Activated CD8-positive, alpha-beta memory T cell treated with anti-CD3 and anti-CD28 coated beads for 48 hours (primary cell): ENCODE results near the gene OPA1.

Experiments
- DNase-seq, 3 experiments: peaks; one replicate each; pipeline ENCODE4 v3.0.0-alpha.2; 2020; ENCODE audit warnings: low read depth in 2 of 3, low spot score in 2 of 3

Gene OPA1

DNA sequence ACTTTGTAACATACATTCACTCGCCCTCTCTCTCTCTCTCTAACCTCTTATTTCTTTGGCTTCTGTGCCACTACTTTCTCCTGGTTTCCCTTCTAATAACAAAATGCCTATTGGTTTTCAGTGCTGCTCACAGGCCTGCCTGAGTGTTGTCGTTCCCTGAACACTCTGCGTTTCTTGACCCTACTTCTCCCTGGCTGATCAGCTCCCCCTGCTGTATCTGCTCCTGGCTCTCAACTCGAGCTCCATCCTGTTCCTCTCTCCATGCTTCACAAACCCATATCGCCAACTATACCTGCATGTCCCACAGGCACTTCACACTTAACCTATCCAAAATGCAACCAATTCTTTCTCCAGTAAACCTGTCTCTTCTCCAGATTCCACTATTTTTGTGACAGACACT, 111.4 kb downstream of the OPA1 start:
- no peak for DNase-seq

DNA sequence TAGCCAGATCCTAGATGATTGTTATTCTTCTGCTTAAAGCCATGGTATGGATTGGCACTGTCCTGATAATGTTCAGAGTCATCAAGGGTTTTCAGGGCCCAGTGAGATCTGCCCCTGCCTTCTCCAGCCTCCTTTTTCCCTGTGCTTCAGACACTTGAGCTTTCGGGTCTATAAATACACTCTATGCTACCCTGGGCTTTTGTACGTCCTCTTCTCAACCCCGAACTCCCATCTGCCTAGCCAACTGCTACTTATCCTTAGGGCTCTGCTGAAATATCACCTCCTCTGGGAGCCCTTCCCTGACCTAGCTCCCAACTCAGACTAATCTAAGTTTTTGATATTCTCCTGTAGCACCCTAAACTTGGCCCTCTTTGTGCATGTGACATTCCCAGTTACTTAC, 115.3 kb downstream of the OPA1 start:
- DNase-seq = no peak

DNA sequence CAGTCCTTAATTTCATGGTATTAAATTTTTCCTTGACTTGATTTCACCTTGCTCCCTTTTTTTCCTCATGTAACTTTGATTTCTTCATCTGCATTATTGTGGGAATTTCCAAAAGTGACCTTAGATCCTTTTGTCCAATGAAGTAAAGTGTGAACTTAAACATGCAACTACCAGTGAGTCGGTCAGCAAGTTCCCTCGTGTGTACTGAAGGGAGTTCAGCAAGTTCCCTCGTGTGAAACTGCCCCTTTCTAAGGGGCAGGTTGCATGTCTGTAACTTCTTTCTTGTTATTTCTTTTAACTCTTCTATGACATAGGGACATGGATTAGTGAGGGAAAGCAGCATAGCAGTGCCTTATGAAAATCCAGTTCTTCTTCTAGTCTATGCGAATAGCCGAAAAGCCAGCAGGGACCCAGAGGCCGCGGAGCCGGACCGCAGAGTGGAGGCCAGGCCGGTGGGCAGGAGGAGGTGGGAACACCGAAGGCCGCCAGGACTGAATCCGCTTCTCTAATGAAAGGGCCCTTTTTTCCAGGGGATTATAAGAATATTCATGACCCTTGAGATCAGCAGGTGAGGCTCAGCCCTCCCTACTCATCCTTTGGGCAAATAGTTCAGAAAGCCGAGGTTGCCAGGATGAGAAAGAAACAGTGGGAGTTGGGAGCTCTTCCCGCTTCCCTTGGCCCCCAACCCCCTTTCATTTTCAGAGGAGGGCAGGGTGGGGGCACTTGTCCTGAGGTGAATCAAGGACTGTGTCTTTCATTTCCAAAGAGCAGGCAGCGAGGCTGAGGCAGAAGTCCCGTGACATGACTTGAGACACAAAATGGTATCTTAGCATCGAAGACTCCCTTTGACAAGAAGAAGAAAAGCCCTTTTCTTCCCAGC, 117.5 kb downstream of the OPA1 start:
- no peak for DNase-seq

- DNase-seq = no peak
Observed at GRCh38 chr3:193711166-193711485, 118.1 kb downstream of the OPA1 start.

- DNase-seq = no peak
Observed at GRCh38 chr3:193711523-193711963, 118.5 kb downstream of the OPA1 start.

GRCh38 chr3:193711964-193712598, 119.1 kb downstream of the OPA1 start:
- no peak for DNase-seq

DNA sequence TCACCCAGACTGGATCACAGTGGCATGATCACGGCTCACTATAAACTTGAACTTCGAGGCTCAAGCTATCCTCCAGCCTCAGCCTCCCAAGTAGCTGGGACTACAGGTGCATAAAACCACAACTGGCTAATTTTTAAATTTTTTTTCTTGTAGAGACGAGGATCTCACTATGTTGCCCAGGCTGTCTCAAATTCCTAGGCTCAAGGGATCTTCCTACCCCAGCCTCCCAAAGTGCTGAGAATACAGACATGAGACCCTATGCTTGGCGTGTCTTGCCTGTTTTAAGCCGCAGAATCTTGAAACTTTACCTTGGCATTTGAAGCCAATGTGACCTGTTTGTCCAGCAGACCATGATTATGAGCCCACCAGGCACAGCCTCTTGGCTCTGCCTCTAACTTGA, 119.9 kb downstream of the OPA1 start:
- no peak for DNase-seq

GRCh38 chr3:193714523-193715137, 121.6 kb downstream of the OPA1 start:
- no peak for DNase-seq

DNA sequence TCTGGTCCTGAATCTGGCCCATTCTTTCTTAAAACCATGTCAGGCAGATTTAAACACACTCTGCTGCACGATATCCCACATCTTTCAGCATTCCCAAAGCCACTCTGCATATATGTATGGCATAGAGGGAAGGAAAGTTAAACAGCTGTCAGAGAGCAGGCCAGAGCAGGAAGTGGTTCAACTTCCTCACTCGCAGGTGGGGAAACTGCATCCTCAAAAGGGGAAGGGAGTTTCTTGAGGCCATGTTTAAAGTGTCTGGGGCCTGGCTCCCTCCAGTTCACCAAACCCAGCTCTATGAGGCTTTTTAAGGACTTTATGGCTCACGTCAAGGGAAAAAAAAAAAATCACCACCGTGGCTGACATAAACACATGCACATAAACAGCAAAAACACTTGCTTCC, 123.1 kb downstream of the OPA1 start:
- DNase-seq = no peak

DNA sequence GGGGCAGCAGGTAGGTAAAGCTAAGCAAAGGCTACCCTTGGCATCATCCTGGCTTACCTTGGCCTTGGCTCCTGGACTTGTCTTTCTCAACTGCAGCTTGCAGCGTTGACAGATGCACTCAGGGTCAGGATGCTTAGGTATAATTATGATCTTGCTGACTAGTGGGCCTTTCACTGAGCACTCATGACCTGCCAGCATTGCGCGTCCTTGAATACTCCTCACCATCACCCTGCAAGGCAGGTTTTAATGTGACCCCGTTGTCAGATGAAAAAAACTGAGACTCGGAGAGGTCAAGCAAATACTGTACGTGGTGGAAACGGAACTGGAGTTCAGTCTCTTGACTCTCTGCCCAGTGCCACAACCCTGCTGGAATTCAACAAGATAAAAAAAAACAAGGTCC, 126.7 kb downstream of the OPA1 start:
- DNase-seq = no peak

- DNase-seq = no peak
Observed at GRCh38 chr3:193720169-193720568, 127.2 kb downstream of the OPA1 start.

DNA sequence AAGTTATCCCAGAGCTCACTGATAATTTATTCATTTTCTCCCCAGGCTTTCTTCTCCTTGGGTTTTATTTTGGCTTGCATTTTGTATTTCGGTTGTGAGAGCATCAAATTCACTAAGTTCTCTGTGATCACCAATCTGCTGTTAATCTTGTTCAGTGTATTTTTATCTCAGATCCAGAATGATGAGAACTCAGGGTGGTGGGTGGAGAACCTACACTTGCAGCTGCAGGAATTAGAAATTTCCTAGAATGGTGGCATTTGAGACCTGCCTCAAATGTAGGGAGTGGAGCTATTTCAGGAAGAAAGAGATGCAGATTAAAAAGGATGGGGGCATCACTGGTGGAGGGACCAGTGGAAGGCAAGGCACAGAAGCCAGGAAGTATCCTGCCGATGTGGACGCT, 129.6 kb downstream of the OPA1 start:
- DNase-seq = no peak

GRCh38 chr3:193727089-193727488, 134.1 kb downstream of the OPA1 start:
- DNase-seq = no peak

GRCh38 chr3:193728429-193729087, 135.6 kb downstream of the OPA1 start:
- DNase-seq = no peak

DNA sequence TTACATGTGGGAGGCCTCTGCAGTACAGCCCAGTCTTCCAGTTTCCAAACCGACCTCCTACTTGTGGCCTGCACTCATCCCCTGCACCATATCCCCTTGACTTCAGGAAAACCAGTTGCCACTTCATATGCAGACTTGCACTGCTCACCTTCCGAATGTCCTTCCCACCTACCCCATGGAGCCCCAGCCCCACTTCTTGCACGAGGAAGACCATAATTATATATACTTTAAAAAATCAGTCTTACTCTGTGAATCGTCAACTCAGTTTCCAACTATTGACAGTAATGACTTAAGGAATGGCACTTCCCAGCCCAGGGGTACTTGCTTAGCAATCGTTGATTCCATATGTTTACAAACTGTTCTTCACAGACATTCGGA, 136.1 kb downstream of the OPA1 start:
- DNase-seq = no peak

GRCh38 chr3:193729601-193730000, 136.6 kb downstream of the OPA1 start:
- no peak for DNase-seq

GRCh38 chr3:193730511-193730910, 137.5 kb downstream of the OPA1 start:
- no peak for DNase-seq

GRCh38 chr3:193730976-193731375, 138.0 kb downstream of the OPA1 start:
- DNase-seq = no peak

DNA sequence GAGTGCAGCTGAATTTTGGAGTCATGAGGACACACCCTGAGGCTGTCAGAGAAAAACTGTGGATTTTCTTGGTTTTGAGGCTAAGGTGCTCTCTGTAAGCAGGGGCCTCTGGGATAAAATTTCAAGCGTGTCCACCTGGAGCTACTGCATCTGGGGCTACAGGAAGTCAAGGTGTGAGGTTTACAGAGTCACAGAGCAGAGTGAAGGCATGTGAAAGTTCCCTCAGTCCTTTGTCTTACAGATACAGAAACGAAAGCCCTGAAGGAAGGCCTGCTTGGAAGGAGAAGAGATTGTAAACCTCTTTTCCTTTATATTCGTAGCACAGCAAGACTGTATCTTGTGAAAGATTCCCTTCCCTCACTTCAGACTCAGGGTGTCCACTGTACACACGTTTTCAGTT, 138.6 kb downstream of the OPA1 start:
- DNase-seq = no peak

DNA sequence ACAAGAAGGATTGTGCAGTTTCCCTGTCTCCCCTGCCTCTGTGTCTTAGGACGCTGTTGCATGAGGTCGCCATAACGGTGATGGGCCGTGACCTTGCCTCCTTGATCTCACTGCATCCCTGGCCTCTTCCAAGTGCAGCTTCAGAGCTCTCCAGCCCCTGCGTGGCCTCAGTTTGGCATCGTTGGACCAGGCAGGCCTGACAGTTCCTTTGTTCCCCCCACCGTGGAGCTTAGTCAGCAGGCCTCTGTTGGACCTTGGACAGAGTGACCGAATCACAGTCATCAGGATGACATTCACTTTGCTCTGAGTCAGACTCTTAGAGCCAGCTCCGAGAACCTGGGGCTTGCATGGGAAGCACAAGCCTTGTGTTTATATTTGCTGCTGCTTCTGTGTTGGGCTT, 139.4 kb downstream of the OPA1 start:
- DNase-seq = no peak

DNA sequence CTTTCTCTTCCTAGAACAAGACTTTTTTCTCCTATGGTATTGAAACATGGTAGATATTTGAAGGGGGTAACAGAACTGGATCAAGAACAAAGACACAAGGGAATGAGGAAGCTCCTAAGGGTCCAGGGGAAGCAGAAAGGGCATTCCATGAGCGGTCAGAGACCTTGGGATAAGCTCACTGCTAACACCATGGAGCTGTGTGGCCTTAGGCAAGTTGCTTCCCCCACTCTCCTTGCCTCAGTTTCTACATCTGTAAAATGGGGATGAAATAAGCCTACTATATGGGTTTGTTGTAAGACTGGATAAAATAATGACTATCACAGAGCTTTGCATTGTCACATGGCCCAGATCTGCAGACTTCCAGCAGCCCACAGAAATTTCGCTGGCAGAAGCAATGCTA, 139.8 kb downstream of the OPA1 start:
- DNase-seq = no peak
